RKO (cell line): ENCODE results near the gene TRIM24.
"Not testable (repeated sequence)": the region's sequence is repeated elsewhere in the genome, so short reads cannot be mapped to it uniquely, and the experiment has no call there.

Source experiments
- DNase-seq: peaks from one replicate; pipeline ENCODE4 v3.0.0-alpha.2; 2016; ENCODE audit warnings: low spot score

Gene TRIM24

DNA sequence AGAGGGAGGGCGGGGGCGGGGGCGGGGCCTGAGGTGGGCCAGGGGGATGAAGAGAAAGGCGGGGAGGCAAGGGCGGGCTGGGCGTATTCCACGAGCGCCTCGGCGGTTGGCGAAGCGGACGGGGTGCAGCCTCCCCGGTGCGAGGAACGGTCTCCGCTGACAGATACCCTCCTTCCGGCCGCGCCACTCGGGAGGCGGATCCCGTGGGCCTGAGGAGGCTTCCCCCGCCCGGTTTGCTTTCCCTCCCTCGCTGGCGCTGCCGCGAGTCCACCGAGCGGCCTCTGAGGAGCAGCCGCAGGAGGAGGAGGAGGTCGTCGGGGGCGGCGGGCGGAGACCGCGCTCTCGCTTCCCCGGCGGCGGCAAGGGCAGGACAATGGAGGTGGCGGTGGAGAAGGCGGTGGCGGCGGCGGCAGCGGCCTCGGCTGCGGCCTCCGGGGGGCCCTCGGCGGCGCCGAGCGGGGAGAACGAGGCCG lies at the start of gene TRIM24:
TRIM24 (plus strand) TSS at position 84 of the 473 bp plus-strand sequence; CDS start at position 374, 290 bp downstream.
- no peak for DNase-seq

DNA sequence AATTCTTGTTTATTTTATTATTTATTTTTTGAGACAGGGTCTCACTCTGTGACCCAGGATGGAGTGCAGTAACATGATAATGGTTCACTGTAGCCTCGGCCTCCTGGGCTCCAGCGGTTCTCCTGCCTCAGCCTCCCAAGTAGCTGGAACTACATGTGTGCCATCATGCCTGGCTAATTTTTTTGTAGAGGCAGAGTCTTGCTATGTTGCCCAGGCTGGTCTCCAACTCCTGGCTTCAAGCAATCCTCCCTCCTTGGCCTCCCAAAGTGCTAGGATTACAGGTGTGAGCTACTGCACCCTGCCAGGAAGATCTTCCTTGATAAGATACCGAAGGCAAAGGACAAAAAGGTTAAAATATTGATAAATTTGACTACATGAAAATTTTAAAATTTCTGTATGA lies 48.0 kb upstream of the TRIM24 start:
- not testable (repeated sequence) for DNase-seq

DNA sequence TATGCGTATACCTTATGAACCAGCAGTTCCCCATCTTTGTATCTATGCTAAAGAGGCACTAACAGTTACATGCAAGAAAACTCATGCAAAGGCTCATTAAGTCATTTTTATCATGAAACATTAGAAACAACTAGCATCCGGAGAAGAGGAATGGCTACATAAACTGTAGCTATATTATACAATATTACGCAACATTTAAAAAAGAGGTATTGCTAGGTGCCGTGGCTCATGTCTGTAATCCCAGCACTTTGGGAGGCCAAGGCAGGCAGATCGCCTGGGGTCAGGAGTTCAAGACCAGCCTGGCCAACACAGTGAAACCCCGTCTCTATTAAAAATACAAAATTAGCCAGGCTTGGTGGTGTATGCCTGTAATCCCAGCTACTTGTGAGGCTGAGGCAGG lies 47.1 kb upstream of the TRIM24 start:
- DNase-seq: not testable (repeated sequence)

DNA sequence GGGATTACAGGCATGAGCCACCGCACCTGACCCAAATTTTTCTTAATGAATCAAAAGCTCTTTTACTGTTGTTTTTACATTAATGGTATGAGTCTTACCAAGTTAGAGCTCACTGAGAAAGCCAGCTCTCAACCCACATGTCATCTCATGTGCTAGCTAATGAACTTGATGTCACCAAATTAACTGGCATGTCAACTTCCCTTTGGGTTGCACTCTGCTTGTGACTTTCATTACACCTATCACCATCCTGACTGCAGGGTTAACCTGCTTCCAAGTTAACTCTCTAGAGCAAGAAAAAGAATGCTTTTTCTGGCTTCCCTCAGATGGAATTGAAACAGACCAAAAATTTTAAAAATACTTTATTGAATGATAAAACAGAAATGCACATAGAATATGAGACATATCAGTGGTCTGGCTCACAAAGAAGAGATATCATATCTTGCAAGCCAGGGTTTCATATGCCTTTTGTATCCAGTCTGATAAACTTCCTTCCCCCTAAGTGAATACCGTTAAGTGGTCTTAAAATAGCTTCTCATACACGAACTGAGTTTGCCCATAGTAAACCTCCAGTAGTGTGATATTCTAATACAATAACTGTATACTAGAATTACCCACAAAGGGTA lies 42.9 kb upstream of the TRIM24 start:
- no peak for DNase-seq

DNA sequence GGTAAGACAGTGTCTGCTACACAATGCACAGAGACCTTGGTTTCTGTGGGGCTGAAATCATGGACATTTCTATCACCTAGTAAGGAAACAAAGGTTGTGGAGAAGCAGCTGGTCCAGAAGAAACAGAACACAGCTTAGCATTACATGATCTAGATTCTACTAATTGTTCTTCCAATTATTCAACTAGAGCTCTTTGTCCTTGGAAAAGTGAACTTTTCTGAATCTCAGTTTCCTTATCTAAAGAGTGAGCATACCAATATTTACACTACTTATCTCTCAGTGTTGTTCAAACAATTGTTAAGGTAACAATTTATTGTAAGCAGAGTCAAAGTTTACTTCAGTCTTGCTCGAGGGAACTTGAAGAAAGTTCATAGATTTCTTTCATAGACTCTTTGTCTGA lies 42.3 kb upstream of the TRIM24 start:
- no peak for DNase-seq

DNA sequence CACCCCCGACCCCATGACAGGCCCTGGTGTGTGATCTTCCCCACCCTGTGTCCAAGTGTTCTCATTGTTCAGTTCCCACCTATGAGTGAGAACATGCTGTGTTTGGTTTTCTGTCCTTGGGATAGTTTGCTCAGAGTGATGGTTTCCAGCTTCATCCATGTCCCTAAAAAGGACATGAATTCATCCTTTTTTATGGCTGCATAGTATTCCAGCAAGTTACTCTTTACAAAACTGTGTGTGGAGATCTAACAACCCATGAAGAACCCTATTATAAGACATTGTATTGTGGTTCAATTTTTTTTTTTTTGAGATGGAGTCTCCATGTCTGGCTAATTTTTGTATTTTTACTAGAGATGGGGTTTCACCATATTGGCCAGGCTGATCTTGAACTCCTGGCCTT lies 41.7 kb upstream of the TRIM24 start:
- not testable (repeated sequence) for DNase-seq

DNA sequence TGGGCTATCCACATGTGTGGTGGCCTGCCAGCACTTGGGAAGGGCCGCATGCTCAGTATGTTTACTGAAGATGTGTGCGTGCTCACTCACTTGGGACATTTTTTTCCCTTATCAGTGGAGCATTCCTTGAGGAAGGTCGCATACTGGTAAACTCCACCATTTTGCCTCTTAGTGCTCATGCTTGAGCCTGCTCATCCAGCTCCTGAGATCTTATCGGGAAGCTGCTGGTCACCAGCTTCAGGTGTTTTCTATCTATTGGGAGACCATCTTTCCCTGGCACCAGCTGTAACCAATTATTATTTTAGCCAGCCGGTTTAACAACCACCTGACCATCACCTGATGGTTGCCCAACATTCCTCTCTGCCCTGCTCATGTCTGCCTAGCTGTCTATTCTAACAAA lies 35.0 kb upstream of the TRIM24 start:
- DNase-seq: no peak

DNA sequence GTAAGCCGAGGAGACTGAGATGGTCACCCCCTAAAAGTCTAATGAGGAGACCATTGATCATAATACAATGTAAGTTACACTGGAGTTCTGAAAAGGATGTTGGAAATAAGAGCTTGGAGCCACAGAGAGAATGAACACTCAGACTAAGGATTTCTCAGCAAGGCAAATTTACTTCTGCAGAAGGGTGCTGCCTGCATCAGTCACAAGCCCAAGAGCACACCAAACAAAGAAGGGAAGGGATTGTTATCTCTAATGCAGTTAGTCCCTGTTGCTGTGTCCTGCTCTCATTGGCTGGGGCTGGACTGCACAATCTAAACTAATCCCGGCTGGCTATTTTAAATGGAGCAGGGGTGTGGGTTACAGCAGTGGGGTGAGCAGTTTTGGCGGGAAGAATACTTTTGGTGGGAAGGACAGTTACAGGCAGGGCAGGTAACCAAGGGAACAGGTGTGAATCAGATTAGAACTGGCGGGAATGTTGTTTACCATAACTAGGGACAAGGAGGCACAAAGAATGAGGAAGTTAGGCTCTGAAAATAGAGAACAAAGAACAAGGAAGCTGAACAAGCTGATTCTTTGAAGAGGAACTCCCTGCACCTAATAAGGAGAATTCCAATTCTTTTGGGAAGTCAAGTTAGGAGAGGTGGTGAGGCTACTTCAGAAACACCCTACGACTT lies 30.3 kb upstream of the TRIM24 start:
- DNase-seq: peak; percentile 30

DNA sequence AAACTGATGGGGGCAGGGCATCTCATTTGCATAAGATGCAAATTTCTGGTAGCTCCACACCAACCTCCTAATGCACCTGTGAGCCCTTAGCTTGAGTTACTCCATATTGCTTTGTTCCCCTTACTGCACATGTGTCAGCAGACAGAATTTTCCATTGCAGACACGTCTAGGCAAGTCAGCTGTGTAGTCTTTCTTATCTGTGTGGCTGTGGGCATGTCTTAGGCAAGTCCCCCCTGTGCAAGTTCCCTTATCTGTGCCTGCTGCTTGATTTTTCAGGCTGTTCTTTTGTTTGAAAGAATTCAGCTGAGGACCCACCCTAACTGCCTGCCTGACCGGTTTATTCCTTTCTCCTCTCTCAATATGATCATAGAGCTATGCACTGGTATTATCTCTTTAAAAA lies 28.5 kb upstream of the TRIM24 start:
- no peak for DNase-seq

DNA sequence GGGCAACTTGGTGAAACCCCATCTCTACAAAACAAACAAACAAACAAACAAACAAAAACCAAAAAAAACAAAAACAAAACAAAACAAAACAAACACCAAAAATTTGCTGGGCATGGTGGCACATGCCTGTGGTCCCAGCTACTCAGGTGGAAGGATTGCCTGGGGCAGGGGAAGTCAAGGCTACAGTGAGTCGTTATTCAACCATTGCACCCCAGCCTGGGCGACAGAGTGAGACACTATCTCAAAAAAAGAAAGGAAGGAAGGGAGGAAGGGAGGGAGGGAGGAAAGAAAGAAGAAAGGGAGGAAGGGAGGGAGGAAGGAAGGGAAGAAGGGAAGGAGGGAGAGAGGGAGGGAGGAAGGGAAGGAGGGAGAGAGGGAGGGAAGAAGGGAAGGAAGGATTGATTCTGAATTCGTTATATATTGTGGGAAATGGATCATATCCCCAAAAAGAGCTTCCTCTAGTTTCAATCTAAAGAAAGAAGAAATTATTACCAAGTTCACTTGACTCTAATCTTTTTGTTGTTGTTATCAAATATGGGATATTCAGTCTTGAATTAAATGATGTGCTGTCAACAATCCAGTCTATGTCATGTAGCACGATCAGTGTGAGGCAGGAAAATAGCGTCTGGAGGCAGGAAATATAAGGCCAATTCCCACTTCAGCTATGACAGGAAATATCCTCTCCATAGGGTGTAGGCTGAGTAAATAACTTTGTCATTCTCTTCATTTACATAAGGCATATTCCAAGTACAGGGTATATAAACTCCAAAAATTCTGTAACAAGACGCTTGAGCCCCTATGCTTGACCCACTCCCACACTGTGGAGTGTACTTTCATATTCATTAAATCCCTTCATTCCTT lies 26.2 kb upstream of the TRIM24 start:
- no peak for DNase-seq

DNA sequence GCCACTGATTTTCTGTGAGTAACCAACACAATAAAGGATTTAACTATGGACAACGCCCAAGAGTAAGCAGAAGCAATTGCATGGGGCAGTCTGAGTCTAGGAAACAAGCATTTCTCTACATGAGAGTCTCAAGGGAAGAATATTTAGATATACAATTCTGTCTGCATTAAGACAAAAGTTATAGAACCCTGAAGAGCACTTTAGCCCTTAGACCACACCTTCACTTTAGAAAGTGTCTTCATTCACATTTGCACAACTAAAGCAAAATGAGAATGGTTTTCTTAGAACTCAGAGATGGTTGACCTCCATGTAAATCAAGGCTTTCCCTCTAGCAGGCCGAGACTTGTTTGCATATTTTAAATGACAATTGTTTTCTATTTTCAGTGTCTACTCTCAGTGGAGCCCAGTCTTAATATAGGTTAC lies 25.5 kb upstream of the TRIM24 start:
- DNase-seq: no peak

DNA sequence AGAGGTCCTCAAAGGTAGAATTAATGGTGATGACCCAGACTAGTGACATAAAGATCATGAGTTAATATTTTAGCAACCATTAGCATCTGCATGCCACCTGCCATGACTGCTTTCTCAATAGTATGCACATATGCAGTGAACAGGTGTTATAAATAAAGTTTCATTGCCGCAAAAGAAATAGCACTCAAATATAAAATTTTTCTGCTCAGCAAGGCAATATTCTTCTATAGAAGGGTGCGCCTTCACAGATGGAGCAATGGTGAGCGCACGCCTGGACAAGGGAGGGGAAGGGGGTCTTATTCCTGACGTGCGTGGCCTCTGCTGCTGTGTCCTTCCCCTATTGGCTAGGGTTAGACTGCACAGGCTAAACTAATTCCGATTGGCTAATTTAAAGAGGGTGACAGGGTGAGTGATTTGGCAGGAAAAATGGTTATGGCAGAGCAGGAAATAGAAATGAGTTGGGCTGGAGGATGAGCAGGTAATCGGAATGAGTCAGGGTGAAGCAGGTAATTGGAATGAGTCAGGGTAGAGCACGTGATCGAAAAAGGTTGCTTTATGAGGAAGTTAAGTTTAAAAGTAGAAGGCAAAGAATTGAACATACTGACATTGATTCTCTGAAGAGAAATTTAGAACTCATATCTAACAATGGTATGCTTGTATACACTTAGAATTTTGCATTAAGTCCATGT lies 24.7 kb upstream of the TRIM24 start:
- DNase-seq: no peak

DNA sequence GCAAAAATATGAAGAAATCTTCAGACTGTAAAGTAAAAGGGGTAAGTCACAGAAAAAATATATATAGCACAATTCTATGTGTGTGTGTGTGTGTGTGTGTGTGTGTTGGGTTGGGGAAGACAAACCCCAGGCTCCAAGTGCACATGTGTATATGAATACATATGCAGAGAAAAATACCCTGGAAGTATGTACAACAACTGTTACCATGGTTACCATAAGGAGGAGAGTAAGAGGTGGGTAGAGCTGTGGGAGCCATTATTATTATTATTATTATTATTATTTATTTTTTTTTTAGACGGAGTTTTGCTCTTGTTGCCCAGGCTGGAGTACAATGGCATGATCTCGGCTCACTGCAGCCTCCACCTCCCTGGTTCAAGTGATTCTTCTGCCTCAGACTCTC lies 23.7 kb upstream of the TRIM24 start:
- DNase-seq: no peak

DNA sequence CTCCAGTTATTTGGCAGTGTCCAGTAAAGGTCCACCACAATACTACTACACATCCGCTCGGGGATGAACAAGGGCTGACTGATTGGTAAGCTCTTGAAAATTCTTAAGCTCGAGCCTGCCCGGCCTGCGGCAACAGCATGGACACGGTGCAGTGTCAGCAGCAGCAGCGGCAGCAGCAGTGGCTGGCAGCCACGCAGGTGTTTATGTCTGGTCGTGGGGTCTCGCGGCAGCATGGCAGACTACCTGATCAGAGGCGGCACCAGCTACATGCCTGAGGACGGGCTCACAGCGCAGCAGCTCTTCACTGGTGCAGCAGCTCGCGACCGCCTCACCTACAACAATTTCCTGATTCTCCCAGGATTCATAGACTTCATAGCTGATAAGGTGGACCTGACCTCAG lies 19.6 kb upstream of the TRIM24 start:
- no peak for DNase-seq

DNA sequence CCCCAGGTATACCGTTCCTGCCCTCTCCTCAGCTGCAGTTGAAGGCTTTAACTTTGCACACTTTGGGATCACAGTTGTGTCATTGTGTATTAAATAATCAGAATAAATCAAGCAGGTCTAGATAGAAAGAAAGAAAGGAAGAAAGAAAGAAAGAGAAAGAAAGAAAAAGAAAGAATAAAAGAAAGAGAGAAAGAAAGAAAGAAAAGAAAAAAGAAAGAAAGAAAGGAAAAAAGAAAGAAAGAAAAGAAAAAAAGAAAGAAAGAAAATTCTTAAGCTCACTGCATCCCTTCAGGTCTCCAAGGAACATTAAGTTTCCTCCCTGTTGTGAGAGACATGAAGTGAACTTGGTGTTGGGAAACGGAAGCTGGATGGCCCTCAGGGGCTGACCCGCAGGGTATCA lies 17.2 kb upstream of the TRIM24 start:
- DNase-seq: no peak

DNA sequence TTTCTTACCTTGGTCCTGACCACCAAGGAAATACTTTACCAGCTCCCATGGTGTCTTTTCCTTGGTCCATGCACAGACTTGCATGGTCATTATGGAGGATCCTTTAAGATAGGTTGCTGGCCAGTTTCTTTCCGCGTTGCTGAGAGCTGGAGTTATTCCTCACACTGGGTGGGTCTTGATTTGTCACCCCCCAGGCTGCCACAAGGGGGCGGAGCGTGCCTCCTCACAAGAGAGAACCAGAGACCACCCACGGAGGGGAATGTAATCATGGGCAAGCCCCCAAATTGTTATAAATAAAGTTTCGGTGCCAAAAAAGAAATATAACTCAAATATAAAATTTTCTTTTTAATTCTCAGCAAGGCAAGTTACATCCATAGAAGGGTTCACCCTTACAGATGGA lies 10.5 kb upstream of the TRIM24 start:
- DNase-seq: no peak

DNA sequence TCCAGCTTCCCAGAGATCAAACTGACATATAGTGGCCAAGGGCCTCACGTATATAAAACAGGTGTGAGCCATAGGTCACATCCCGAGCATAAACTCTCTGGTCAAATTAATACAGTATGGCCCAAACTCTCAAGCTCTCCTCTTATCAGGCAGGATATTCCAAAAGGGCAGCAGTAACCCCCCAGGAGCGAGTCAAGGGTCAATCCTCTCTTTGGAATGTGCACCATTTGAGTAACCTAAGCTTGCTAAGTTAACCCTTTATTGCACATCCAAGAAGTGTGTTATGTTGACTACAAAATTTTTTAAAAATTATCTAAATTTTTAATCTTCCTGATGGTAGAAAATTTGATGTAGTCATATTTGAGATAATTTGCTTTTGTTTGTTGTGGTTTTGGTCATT lies 4.5 kb upstream of the TRIM24 start:
- no peak for DNase-seq

DNA sequence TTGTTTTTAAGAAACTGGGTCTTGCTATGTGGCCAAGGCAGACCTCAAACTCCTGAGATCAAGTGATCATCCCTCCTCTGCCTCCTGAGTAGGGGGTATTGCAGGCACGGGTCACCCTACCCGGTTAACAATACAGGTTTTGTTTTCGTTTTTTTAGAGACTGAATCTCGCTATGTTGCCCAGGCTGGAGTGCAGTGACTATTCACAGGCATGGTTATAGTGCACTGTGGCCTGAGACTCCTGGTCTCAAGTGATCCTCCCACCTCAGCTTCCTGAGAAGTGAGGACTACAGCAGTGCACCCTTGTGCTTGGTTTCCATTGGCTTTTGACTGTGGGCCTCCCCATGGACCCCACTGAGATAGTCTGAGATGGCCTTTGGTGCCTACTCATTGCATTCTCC lies 3.8 kb upstream of the TRIM24 start:
- DNase-seq: no peak

DNA sequence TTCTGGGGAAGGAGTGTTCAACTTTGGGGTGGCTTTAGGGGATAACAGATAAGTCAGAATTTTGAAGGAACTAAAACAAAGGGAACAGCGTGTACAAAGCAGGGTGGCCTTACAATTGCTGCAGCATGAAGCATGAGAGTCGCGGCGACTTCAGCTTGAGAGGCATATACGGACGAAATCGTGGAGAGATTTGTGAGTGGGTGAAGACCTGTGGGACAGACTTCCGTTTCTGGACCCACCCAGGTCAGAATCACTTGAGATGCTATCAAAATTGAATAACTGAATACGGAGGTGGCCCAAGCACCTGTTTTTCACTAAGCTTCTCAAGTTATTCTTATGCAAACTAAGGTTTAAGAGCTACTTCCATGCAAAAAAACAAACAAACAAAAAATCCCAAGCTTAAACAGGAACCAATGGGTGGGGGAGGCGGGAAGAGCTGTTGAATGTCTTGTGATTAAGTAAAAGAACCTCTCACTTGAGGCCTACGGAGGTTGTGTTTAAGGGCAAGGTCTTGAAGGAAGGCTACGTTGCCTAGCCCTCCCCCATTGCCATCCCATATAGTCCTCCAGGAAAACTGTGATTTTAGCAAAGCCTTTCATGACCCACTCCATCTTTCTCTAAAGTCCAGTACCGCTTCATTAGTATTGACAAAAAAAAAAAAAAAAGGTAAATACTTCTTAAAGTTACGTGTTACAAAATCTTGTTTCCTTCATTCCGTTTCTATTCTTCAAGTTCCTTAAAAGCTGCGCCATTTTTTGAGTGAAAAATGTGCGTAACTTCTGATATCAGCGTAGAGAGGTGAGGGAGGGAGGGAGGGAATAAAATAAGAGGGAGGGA lies 1.3 kb upstream of the TRIM24 start:
- DNase-seq: no peak

DNA sequence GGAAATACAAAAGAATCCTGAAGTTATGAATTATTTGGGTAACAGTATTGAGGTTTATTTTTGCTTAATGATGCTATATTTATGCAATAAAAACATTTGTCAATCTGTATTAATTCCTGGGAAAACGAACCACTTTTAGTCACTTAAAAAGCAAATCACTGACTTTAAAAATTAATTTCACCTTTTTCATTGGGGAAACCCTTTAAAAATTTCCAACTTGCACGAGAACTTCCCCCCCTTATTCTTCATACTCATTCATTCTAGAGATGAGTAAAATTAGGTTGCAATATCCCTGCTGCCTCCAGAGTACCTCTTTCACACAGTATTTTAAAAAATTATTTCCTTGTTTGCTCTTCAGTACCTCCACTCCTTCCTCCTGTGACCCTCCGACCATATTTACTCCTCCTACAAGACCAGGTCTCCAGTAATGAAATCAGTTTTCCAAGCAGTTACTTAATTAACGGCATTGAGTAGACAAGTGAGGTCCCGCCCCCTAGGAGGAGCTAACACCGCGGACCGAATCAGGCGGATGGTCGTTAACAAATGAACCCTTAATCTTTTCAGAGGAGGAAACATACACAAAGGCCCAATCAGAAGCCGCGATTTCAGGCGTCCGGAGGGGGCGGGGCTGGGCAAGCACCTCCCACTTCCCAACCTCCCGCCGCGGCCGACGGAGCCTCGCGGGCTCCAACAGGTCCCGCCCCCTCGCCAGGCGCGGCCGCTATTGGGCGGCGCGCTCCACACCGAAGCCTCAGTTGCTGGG lies 465 bp upstream of the TRIM24 start:
- DNase-seq: peak; percentile 99
